NCI-H748 (cell line): ENCODE measurements around the gene FNDC4.
A peak's percentile ranks its signal among the peaks of the same experiment; 100 is the strongest.
"Not testable (repeated sequence)": the region's sequence is repeated elsewhere in the genome, so short reads cannot be mapped to it uniquely, and the experiment has no call there.

ENCODE experiments used
- DNase-seq: peaks from one replicate; lab custom pipeline; 2025; ENCODE audit not compliant: unreplicated experiment; lab: John Stamatoyannopoulos, UW

Gene FNDC4, protein sequence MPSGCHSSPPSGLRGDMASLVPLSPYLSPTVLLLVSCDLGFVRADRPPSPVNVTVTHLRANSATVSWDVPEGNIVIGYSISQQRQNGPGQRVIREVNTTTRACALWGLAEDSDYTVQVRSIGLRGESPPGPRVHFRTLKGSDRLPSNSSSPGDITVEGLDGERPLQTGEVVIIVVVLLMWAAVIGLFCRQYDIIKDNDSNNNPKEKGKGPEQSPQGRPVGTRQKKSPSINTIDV

DNA sequence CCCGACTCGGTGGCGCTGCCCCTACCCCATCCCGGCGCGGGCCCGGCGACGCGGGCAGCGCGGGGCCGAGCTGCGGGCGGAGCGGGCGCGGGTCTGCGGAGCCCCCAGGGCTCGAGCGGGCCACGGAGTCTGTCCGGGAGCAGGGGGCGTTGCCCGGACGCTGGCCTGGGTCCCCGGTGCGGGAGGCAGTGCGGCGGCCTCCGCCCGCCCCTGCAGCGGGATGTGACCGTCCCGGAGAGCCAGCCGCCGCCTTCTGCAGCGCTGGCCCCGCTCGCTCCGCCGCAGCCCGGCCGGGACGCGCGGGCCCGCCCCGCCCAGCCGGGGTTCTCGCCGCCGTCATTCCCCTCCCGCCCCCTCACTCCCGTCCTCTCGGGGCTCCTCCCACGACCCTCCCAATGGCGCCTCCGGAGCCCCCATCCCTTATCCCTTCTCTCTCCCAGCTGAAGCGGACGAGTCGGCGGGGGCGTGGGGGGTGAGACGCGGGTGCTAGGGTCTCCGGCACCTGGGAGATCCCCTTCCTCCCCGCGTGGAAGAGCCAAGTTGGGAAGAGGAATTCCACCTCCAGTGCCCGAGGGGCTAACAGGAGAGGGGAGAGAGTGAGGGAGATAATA is at the start of gene FNDC4:
Gene FNDC4 (minus strand): TSS at position 257 of the 611 bp plus-strand sequence. CDS start 521 bp downstream, outside the sequence.
- peak; percentile 55 for DNase-seq

DNA sequence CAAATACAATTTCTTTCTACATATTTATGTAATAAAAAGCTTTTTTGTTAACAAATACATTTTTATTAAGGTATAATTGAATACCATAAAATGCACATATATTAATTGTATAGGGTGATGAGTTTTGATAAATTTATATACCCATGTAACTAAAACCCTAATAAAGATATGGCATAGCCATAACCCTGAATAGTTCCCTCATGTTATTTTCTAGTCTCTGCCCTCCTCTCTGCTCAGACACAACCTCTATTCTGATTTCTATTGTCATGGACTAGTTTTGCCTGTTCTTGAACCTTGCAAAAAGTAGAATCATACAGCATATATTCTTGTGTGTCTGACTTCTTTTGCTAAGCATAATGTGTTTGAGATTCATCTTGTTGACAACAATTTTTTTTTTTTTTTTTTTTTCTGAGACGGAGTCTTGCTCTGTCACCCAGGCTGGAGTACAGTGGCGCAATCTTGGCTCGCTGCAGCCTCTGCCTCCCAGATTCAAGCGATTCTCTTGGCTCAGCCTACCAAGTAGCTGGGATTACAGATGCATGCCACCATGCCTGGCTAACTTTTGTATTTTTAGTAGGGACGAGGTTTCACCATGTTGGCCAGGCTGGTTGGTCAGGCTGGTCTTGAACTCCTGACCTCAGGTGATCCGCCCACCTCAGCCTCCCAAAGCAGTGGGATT is 49.3 kb upstream of the FNDC4 start:
- no peak for DNase-seq

DNA sequence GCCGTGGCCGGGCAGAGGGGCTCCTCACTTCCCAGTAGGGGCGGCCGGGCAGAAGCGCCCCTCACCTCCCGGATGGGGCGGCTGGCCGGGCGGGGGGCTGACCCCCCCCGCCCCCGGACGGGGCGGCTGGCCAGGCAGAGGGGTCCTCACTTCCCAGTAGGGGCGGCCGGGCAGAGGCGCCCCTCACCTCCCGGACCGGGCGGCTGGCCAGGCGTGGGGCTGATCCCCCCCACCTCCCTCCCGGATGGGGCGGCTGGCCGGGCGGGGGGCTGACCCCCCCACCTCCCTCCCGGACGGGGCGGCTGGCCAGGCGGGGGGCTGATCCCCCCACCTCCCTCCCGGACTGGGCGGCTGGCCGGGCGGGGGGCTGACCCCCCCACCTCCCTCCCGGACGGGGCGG is 44.6 kb upstream of the FNDC4 start:
- not testable (repeated sequence) for DNase-seq

DNA sequence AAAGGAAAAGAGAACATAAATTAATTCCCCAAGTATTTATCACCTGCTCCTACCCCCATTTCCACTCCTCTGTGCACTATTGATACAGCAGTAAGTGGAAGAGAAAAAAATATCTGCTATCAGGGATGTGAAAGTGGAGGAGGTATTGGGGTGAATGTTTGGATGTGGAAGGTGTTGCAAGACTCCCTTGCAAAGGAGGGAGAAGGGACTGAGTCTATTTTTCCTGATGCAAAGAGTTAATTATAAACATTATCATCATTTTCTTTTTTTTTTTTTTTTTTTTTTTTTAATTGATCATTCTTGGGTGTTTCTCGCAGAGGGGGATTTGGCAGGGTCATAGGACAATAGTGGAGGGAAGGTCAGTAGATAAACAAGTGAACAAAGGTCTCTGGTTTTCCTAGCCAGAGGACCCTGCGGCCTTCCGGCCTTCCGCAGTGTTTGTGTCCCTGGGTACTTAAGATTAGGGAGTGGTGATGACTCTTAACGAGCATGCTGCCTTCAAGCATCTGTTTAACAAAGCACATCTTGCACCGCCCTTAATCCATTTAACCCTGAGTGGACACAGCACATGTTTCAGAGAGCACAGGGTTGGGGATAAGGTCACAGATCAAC is 43.9 kb upstream of the FNDC4 start:
- DNase-seq: not testable (repeated sequence)

DNA sequence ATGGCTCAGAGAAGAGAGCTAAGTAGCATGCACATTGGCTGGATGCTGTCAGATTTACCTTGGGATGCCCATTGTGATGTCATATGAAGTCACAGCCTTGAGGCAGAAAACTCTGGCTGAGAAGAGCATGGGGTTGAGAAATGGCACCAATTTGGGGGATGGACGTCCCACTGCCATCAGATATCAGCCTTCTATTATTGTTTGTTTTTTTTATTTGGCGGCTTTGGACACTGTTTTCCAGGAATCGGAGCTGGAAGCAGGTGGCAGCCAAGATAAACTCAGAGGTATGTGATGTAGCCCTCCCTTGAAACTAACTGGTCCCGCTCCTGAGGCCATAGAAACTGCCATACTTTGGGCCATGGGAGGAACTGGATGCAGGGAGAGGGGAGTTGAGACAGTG is 42.3 kb upstream of the FNDC4 start:
- no peak for DNase-seq

DNA sequence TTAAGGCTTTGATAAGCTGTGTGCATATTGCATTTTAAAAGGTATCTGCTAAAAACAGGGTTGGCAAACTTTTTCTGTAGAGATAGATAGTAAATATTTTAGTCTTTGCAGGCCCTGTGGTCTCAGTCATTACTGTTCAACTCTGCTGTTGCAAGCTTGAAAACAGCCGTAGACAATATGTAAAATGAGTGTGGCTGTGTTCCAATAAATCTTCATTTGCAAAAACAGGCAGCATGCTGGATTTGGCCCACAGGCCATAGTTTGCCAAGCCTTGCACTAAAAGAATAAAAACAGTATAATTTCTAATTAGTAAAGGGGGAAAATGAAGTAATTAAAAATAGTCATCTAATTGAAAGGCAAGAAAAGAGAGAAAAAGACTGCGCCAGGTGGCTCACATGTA is 37.0 kb upstream of the FNDC4 start:
- no peak for DNase-seq

DNA sequence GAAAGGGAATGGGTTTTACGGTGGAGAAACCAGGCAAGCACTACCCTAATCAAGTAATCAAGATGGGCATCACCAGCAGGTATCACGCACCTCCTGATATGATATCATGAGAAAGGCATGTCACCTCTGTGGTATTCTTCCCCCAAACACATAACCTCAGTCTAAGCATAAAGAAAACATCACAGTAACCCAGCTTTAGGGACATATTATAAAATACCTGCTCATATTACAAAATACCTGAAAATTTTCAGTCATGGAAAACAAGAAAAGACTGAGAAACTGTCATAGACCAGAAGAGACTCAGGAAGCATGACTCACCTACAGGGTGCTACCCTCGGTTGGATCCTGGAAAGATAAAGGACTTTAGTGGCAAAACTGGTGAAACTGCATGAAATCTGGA is 32.2 kb upstream of the FNDC4 start:
- DNase-seq: no peak

DNA sequence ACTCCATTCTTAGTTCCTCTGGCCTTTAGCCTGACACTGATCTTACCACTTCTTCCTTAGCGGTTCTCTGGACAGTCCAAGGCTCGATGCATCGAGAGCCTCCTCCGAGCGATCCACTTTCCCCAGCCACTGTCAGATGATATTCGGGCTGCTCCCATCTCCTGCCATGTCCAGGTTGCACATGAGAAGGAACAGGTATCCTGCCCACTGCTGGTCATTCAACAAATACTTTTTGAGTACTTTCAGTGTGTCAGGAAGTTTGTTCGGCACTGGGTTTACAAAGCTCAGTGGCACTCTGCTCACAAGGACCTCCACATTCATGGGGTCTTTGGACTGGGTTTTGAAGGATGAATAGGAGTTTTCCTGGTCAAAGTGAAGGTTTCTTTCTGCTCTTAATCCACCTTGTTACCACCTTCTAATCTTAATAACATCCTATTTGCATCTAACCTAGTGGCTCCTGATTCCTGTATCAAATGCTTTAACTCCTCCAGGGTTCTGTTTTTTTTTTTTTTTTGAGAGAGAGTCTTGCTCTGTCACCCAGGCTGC is 27.5 kb upstream of the FNDC4 start:
- no peak for DNase-seq

DNA sequence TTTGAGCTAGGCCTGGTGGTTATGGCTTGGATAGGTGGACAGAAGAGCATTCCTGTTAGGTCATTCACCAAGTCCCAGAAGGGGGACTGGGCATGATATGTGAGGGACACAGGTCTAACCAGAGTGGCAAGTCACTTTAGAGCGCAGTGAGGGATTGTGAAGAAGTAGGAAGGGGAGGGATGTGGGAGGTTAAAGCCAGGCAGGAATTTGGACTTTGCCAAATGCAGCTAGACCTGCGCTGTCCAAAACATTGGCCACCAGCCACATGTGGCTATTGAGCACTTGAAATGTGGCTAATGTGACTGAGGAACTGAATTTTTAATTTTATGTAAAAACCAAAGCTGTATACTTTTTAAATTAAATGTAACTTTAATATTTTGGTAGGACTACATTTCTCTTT is 25.3 kb upstream of the FNDC4 start:
- DNase-seq: no peak

DNA sequence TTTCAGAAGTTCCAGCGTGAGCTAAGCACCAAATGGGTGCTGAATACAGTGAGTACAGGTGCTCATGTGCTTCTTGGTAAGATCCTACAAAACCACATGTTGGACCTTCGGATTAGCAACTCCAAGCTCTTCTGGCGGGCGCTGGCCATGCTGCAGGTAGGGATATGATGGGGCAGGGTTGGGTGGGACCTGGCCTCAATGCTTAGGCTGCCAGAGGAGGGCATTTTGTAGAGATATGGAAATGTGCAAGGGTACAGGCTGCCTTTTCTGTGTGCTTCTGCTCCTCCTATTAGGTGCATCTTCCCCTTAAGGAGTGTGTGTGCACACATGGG is 23.7 kb upstream of the FNDC4 start:
- DNase-seq: no peak

DNA sequence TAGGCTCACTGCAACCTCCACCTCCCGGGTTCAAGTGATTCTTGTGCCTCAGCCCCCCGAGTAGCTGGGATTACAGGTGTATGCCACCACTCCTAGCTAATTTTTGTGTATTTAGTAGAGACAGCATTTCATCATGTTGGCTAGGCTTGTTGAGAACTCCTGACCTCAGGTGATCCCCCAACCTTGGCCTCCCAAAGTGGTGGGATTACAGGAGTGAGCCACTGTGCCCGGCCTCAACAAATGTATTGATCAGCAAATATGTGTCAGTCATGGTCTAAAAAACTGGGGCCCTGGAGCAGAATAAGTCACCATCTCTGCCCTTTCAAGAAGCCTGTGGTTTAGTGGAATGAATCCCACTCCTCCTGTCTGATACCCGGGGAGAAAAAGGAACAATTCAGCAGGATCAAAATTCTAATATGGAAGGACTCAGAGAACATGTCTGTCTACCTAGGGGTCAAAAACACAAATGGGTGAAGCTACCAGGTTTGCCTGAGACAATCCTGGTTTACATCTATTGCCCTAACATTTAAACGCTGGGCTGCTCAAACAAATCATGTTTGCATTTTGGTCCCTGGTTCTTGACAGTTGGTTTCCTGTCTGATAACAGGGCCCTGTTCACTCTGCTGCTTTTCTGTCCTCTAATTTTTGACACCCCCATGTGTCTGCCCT is 23.2 kb upstream of the FNDC4 start:
- no peak for DNase-seq

DNA sequence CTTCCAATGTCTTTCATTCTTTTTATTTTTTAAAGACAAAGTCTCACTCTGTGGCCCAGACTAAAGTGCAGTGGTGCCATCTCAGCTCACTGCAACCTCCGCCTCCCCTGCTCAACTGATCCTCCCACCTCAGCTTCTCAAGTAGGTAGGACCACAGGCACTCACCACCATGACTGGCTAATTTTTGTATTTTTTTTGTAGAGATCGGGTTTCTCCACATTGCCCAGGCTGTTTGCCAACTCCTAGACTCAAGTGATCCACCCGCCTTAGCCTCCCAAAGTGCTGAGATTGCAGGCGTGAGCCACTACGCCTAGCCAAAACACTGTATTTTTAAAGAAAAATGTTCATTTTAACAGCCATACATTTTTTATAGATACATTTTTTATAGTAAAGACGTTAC is 14.3 kb upstream of the FNDC4 start:
- DNase-seq: no peak

DNA sequence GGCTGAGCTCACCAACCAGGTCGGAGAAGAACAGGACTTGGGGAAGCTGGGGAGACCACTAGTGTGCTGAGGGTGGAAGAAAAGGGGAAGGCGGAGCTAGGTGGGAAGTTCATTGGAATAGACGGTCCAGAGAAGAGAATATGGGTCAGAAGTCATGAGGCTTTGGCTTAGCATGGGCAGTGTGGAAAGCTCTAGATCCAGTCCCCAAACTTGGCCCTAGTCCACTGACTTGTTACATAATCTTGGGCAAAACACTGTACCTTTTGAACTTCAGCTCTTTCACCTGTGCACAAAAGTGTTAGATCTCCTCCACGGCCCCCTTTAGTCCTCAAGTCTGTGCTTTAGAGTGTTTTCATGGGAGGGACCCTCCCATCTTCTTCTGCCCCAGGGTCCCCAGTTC is 12.3 kb upstream of the FNDC4 start:
- DNase-seq: no peak

DNA sequence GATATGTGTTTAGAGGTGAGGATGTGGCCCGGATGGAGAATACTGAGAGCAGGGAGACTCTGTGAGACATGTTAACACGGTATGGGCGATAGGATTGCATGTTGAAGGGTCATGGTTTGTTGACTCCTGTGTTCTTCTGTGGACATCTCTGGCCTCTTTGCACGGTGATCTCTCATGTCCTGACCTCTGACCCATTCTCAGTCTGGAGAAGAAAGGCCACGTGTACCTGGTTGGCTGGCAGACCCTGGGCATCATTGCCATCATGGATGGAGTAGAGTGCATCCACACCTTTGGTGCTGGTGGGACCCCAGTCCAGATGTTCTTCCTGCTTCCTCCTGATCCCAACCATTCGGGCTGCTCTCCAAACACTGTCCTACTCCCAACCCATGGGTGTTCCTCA is 11.6 kb upstream of the FNDC4 start:
- no peak for DNase-seq

DNA sequence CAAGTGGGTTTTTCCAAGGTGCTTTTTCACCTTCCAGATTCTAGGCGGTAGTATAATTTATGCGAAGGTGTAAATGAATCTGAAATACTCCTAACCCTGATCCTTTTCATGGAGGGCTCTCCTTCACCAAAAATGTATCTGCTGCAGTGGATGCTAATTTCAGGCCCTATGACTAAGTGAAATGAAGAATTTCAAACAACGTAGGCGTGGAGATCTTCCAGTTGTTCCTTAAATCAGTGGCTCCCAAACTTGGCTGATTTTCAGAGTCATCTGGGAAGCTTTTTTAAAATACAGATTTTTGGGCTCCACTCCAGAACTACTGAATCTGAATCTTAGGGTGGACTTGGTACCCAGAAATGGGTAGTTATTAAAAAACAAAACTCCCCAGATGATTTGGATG is 7.1 kb upstream of the FNDC4 start:
- DNase-seq: no peak

DNA sequence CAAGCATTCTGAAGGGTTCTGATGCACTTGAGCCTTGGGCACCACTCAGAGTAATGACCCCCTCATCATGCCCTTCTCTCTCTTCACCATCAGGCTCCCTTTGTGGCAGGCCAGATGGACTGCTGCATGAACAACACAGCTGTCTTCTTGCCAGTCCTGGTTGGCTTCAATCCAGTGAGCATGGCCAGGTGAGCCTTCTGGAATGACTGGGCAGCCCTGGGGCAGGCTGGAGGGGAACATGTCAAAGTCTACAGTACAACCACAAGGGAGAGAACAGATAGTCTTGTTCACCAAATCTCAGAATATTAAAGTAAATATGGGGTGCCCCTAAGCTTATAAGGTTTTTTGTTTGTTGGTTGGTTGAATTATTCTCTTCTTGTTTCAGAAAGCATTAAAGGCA is 6.0 kb upstream of the FNDC4 start:
- peak; percentile 9 for DNase-seq

DNA sequence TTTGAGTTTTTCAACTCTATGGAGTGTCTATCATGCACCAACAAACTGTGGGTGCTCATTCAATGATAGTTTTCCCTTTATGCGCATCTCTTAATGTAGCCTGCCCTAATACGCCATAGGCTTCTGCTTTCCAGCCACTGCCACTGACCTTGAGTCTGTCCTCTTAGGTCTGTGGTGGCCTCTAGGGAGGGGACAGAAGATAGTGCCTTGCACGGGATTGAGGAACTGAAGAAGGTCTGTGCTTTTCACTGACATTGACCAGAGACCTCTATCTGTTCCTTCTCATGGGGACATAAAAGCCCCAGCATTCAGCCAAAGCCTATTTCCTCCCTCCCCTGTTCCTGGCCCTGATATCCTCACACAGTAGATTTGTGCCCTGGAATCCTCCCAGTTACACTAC is 4.0 kb upstream of the FNDC4 start:
- DNase-seq: no peak

DNA sequence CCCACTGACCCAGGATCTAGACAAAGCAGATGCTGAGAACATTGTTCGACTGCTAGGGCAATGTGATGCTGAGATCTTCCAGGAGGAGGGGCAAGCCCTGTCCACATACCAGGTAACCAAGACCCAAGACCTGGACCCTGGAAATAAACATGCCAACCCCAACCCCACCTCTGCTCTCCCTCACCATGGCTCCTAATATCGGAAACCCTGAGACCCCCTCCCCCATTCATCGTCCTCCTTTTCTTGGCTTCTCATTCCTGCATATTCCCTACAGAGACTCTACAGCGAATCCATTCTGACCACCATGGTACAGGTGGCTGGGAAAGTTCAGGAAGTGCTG is 2.3 kb upstream of the FNDC4 start:
- no peak for DNase-seq

DNA sequence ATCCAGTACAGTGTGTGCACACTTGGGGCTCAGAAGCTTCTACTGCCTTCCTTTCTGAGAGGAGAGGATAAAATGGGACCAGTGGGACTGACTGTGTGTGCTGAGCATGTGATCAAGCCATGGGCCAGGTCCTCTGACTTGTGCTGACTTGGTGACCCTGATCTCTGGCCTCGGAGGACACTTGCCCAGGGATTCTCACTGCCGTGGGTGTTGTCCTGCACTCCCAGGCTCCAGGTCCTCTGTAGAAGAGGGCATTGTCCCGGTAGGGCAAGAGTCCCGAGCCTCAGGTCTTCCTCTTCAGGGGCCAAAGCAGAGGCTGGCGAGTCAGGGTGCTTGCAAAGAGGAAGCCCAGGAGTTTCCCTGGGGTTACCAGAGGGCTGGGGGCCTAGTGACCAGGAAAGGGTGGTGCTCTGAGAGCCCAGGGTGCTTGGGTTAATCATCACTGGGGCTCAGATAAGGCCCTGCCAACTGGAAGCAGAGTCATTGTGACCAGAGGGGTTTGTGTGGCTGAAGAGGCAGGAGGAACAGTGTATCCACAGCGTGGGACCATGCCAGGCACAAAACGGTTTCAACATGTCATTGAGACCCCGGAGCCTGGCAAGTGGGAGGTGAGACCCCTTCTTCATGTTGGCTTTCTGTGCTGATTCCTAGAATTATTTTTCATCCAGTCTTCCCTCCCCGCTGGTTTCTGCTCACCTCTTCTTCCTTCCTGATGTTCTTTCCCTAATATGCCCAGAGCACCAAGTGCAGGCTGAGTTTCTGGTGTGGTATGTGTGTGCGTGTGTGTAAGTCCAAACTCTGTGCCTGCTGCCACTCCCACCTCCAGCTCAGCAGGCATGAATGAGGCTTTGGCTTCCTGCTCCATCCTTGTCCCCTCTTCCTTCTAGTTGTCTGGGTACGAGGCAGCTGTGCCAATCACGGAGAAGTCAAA is 1.6 kb upstream of the FNDC4 start, which contains the start of gene GCKR:
Gene GCKR (plus strand): TSS at position 483 of the 931 bp plus-strand sequence. CDS start 66 bp downstream, at position 549.
- DNase-seq: no peak

DNA sequence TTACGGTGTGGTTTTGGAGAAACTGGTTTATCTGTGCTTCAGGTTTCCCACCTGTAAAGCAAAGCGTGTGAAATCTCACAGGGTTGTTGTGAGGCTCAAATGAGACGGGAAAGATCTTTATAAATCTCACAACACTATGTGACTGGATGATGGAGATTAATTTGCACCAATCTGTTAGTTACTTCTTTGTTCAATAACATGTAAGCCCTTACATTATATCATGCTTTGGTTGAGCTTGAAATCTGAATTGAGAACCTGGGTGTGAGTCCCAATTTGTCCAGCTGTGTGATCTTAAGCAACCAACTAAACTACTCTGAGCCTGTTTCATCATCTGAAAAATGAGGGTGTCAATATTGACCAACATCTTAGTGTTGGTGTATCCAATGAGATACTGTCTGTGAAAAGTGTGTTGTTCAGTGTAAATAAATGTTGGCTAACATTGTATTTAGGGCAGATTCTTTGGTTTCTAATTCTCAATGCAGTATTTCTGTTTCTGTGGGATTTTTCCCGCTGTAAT is 898 bp upstream of the FNDC4 start:
- no peak for DNase-seq
